A549 (cell line): ENCODE data around the gene LST1. TPM values are rescaled to one million over a fixed set of nuclear protein-coding genes. Genes with fewer than 3 reads are reported as not detected.

ENCODE experiments used
- ATAC-seq, 2 experiments: fragments of 200-7000 bp in 1 of 2; fragments of >200 bp in 1 of 2; cut with Nextera tagmentation in 1 of 2; cut with Tn5 transposase in 1 of 2; 3 replicates each; pipeline versions ENCODE4 v1.8.0 to v1.9.1; 2018 to 2020; ENCODE audit warnings: mild to moderate bottlenecking in 1 of 2, moderate library complexity in 1 of 2
- CTCF ChIA-PET: fragments of 300-600 bp; sonication (Branson Sonifier 250); formaldehyde crosslinking; extraction: SDS; loops from one replicate; lab custom pipeline; 2021; ENCODE audit warnings: antibody characterized with exemption, inconsistent platforms; lab: Yijun Ruan, JAX
- POLR2A ChIA-PET: fragments of 350-600 bp; formaldehyde crosslinking; extraction: SDS; loops from one replicate; lab custom pipeline; 2021; ENCODE audit warnings: antibody characterized with exemption, inconsistent platforms; lab: Yijun Ruan, JAX
- DNase-seq, 2 experiments: peaks; one replicate each; pipeline versions ENCODE4 v3.0.0 to v3.0.0-alpha.2; 2011 to 2016; ENCODE audit warnings: low read depth in 1 of 2, low spot score in 1 of 2
- FAIRE-seq: peaks from 2 replicates; lab custom pipeline; 2011; peaks lifted over from hg19 to GRCh38; lab: Jason Lieb, UNC
- H3K27ac ChIP-seq, 2 experiments: fragments of >200 bp; sonication (Bioruptor Twin); formaldehyde crosslinking; 3 replicates each; pipeline ENCODE4 v1.5.1; 2016 to 2017
- H3K4me1 ChIP-seq: fragments of >200 bp; sonication (Bioruptor Twin); formaldehyde crosslinking; 3 replicates; pipeline ENCODE4 v1.6.1; 2016
- H3K4me2 ChIP-seq: fragments of >200 bp; sonication (Bioruptor Twin); formaldehyde crosslinking; 3 replicates; pipeline ENCODE4 v1.6.1; 2016
- H3K4me3 ChIP-seq: fragments of >200 bp; sonication (Bioruptor Twin); formaldehyde crosslinking; 3 replicates; pipeline ENCODE4 v1.5.1; 2016
- H3K9me3 ChIP-seq: fragments of >200 bp; sonication (Bioruptor Twin); formaldehyde crosslinking; 3 replicates; pipeline ENCODE4 v1.6.1; 2016
- ATOH8 ChIP-seq: fragments of 250-450 bp; sonication (Bioruptor Pico); IDR thresholded peaks from 2 replicates; pipeline ENCODE4 v1.5.0; 2020; ENCODE audit warnings: low read depth, mild to moderate bottlenecking, moderate library complexity
- BCL3 ChIP-seq: fragments of >200 bp; sonication (Bioruptor Twin); formaldehyde crosslinking; IDR thresholded peaks from 3 replicates; pipeline ENCODE4 v1.6.1; 2016
- CBX8 ChIP-seq: fragments of 200-600 bp; sonication (generic); IDR thresholded peaks from 2 replicates; pipeline ENCODE4 v1.6.1; 2016
- CHD4 ChIP-seq: fragments of 200-600 bp; sonication (generic); IDR thresholded peaks from 2 replicates; pipeline ENCODE4 v1.6.1; 2016; ENCODE audit warnings: antibody characterized with exemption, mild to moderate bottlenecking, borderline replicate concordance
- ELK1 ChIP-seq: fragments of 150-350 bp; IDR thresholded peaks from 2 replicates; pipeline ENCODE4 v1.6.1; 2014; ENCODE audit warnings: low read depth, mild to moderate bottlenecking, low read length
- ESRRA ChIP-seq: fragments of 150-350 bp; IDR thresholded peaks from 2 replicates; pipeline ENCODE4 v1.6.1; 2014; ENCODE audit warnings: mild to moderate bottlenecking, low read length, borderline replicate concordance
- FOSB ChIP-seq: fragments of 250-450 bp; sonication (Bioruptor Pico); IDR thresholded peaks from 2 replicates; pipeline ENCODE4 v1.5.0; 2020; ENCODE audit warnings: mild to moderate bottlenecking, moderate library complexity
- FOXS1 ChIP-seq: fragments of 250-450 bp; sonication (Bioruptor Pico); IDR thresholded peaks from 2 replicates; pipeline ENCODE4 v1.5.0; 2020; ENCODE audit warnings: mild to moderate bottlenecking, moderate library complexity
- GATA3 ChIP-seq: IDR thresholded peaks from 2 replicates; pipeline ENCODE4 v1.6.1; 2012; ENCODE audit warnings: borderline replicate concordance
- HOXA7 ChIP-seq: fragments of 250-450 bp; sonication (Bioruptor Pico); IDR thresholded peaks from 2 replicates; pipeline ENCODE4 v1.5.0; 2020; ENCODE audit warnings: mild to moderate bottlenecking, moderate library complexity
- HOXB13 ChIP-seq: fragments of 250-450 bp; sonication (Bioruptor Pico); IDR thresholded peaks from 2 replicates; pipeline ENCODE4 v1.5.0; 2020; ENCODE audit warnings: low read depth, mild to moderate bottlenecking, moderate library complexity
- JUNB ChIP-seq: fragments of >200 bp; sonication (Bioruptor Twin); formaldehyde crosslinking; IDR thresholded peaks from 2 replicates; pipeline ENCODE4 v1.6.1; 2016
- MAFK ChIP-seq: fragments of 450-650 bp; IDR thresholded peaks from 2 replicates; pipeline ENCODE4 v1.6.1; 2014; ENCODE audit not compliant: partially characterized antibody
- PHF8 ChIP-seq: fragments of 200-600 bp; sonication (generic); IDR thresholded peaks from 2 replicates; pipeline ENCODE4 v1.6.1; 2016; ENCODE audit warnings: low read depth, mild to moderate bottlenecking, antibody characterized with exemption, moderate library complexity, borderline replicate concordance
- RAD21 ChIP-seq, 2 experiments: fragments of >200 bp in 1 of 2; sonication (Bioruptor Twin) in 1 of 2; formaldehyde crosslinking in 1 of 2; IDR thresholded peaks in 1 of 2; conservative IDR thresholded peaks in 1 of 2; 2 replicates in 1 of 2; 3 replicates in 1 of 2; pipeline ENCODE4 v1.6.1; 2012 to 2018; ENCODE audit warnings: inconsistent platforms in 1 of 2
- RARB ChIP-seq: fragments of 250-450 bp; sonication (Bioruptor Pico); IDR thresholded peaks from 2 replicates; pipeline ENCODE4 v1.8.0; 2021; ENCODE audit warnings: mild to moderate bottlenecking, moderate library complexity
- RCOR1 ChIP-seq: fragments of 150-350 bp; IDR thresholded peaks from 2 replicates; pipeline ENCODE4 v1.6.1; 2014; ENCODE audit warnings: antibody characterized with exemption, low read length, low read depth
- SREBF2 ChIP-seq: fragments of 450-650 bp; IDR thresholded peaks from 2 replicates; pipeline ENCODE4 v1.6.1; 2014; ENCODE audit warnings: mild to moderate bottlenecking, moderate library complexity
- TFCP2L1 ChIP-seq: fragments of 250-450 bp; sonication (Bioruptor Pico); IDR thresholded peaks from 2 replicates; pipeline ENCODE4 v1.5.0; 2021; ENCODE audit warnings: mild to moderate bottlenecking
- ZNF302 ChIP-seq: fragments of 250-450 bp; sonication (Bioruptor Pico); IDR thresholded peaks from 2 replicates; pipeline ENCODE4 v1.9.0; 2021; ENCODE audit warnings: inconsistent platforms, mild to moderate bottlenecking, moderate library complexity
- ZSCAN20 ChIP-seq: fragments of 250-450 bp; sonication (Bioruptor Pico); IDR thresholded peaks from 2 replicates; pipeline ENCODE4 v1.8.0; 2022; ENCODE audit warnings: mild to moderate bottlenecking, moderate library complexity
- WGBS: methylation state at CpG from one replicate; pipeline ENCODE4 v1.1.6; 2017; ENCODE audit errors: missing lambda C conversion rate; 5-methylcytosine and 5-hydroxymethylcytosine counted together
- polyA plus RNA-seq, 4 experiments: library from polyadenylated mRNA; depleted of rRNA in 3 of 4; stranded (reverse); fragments of >200 nt; fragmentation: RNase III in 1 of 4; extraction: RNeasy Plus Mini Kit Qiagen cat#74134 plus additional on column Dnase treatment in 1 of 4; gene quantifications; 2 replicates in 3 of 4; 3 replicates in 1 of 4; pipeline ENCODE4 v1.2.3, GENCODE V29; 2011 to 2017
- TF ChIP-seq, protein P1 (sequence below): fragments of 250-450 bp; sonication (Bioruptor Pico); IDR thresholded peaks from 2 replicates; pipeline ENCODE4 v1.5.0; 2021; ENCODE audit warnings: mild to moderate bottlenecking, moderate library complexity, borderline replicate concordance

LST1 gene
- polyA plus RNA-seq, 2 of the 4 experiments (the other 2 are of a cell fraction), result 0.19 to 0.26 TPM

DNA sequence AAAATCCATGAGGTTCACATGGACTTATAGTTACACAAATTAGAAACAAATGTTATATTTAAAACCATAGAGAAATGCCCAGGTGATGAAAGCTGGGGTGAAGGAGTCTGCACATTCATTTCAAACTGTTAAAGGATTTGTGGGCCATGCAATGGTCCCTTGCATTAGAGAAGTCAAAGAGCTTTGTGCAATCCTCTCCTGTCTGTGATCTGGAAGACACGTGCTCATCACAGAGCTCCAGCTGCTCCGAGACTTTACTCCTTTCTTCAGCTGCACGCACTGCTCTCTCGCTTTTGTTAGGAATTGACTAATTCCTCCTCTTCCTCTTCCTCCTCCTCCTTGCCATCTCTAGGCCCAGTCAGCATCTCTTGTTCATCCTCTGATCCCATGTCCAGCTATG, 24.9 kb downstream of the LST1 start:
- CTCF ChIA-PET, result interaction anchor here (0.5 to 3.0 kb wide), 6 partner anchors 12 to 597 kb away, joined by 3 to 28 read pairs (median 4); partner anchors contain the start of gene NCR3
- Histone ChIP-seq H3K4me3 (no peak overlapping the region), H3K9me3 (no peaks in the 10 kb centered on the region), H3K4me2 (no peak overlapping the region), H3K27ac (no peak overlapping the region), H3K4me1 (no peaks in the 10 kb centered on the region)
- TF ChIP-seq TFCP2L1 (CRISPR knock-in tag), result no peak
- TF ChIP-seq HOXA7, result no peak
- TF ChIP-seq ATOH8, result no peak
- TF ChIP-seq PHF8, result no peak
- no peak for TF ChIP-seq CHD4
- 83% methylated on average over 4 of the region's 4 CpGs for WGBS
- FAIRE-seq, result no peak
- POLR2A ChIA-PET, result no interaction called here
- no peak for ATAC-seq
- DNase-seq, result no peak

- no peak overlapping the region for H3K4me2 ChIP-seq
- POLR2A ChIA-PET, result no interaction called here
- CTCF ChIA-PET, result interaction anchor here (1.6 to 2.6 kb wide), 3 partner anchors 15 to 68 kb away, joined by 4 to 19 read pairs (median 5); partner anchors contain the start of gene ATP6V1G2
- no peak overlapping the region for H3K4me3 ChIP-seq
- H3K27ac ChIP-seq, result no peak overlapping the region
- 83% methylated on average over 8 of the region's 8 CpGs for WGBS
- H3K9me3 ChIP-seq, result no peaks in the 10 kb centered on the region
- ATAC-seq, result no peak
- no peak for DNase-seq
- TF ChIP-seq SREBF2, result no peak
- no peak for FAIRE-seq
- H3K4me1 ChIP-seq, result no peaks in the 10 kb centered on the region
Measured at GRCh38 chr6:31614075-31614619, 28.1 kb downstream of the LST1 start.

DNA sequence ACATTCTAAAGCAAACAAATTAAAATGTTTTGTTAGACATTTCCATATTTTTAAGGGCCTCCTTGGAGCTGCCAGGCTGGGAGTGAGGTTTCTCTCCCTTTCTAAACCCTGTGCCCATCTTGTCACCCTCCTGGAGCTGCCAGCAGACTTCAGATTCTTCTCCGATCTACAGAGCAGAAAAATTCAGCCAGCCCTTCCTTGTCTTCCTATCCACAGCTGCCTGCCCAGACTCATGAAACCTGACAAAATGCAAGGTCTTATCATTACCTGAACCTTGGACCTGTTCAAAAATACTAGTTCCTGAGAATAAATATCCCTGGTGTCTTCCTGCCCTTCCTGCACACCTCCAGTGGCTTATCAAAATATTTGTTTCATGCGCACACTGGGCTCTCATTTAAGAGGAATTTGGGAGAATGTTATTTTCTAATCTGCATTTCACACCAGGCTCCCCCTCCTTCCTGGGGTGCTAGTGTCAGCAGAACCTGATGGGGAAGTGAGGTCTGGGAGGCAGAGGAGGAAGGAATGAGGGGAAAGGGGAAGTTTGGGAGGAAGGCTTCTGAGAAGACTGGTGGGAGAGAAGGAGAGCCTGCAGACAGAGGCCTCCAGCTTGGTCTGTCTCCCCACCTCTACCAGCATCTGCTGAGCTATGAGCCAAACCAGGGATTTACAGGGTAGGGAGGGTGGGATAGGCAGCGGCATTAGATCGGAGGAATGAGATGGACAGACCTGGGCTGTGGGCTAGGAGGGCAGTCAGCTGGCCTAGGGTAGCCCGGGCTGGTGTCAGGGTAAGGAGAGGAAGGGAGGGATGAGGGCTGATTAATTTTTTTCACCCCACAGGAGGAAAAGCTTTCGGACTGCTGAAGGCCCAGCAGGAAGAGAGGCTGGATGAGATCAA, 28.9 kb downstream of the LST1 start, which contains the start of gene AIF1:
TSS of gene AIF1 (plus strand) at position 551 of the 895 bp plus-strand sequence. CDS start at position 647, 96 bp downstream.
- CTCF ChIA-PET, result interaction anchor here (0.9 to 2.6 kb wide), 3 partner anchors 16 to 69 kb away, joined by 4 to 19 read pairs (median 5); partner anchors contain the start of gene ATP6V1G2
- WGBS, result 81% methylated on average over 6 of the region's 6 CpGs
- ATAC-seq (no peak), DNase-seq (no peak), FAIRE-seq (no peak)
- TF ChIP-seq SREBF2 (no peak), ZSCAN20 (CRISPR knock-in tag) (no peak), JUNB (no peak), FOXS1 (CRISPR knock-in tag) (no peak), RAD21 (conservative IDR thresholded peaks at IDR 0.05 in 1 of 2, IDR thresholded peaks at IDR 0.05 in 1 of 2) (no peak), ZNF302 (CRISPR knock-in tag) (no peak), MAFK (no peak), FOSB (CRISPR knock-in tag) (no peak), ELK1 (no peak), GATA3 (no peak), RCOR1 (no peak), ESRRA (no peak), HOXB13 (CRISPR knock-in tag) (no peak), RARB (CRISPR knock-in tag) (no peak), CBX8 (no peak), CHD4 (no peak), BCL3 (no peak)
- TF ChIP-seq, protein P1, sequence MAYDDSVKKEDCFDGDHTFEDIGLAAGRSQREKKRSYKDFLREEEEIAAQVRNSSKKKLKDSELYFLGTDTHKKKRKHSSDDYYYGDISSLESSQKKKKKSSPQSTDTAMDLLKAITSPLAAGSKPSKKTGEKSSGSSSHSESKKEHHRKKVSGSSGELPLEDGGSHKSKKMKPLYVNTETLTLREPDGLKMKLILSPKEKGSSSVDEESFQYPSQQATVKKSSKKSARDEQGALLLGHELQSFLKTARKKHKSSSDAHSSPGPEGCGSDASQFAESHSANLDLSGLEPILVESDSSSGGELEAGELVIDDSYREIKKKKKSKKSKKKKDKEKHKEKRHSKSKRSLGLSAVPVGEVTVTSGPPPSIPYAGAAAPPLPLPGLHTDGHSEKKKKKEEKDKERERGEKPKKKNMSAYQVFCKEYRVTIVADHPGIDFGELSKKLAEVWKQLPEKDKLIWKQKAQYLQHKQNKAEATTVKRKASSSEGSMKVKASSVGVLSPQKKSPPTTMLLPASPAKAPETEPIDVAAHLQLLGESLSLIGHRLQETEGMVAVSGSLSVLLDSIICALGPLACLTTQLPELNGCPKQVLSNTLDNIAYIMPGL (CRISPR knock-in tag), result no peak
- POLR2A ChIA-PET, result no interaction called here
- H3K4me2 ChIP-seq, result no peak within 1 kb of the TSS
- H3K4me3 ChIP-seq, result no peak within 1 kb of the TSS
- peaks cover 4% of the 10 kb centered on the region; the same call in 2 of the 3 replicates for H3K4me1 ChIP-seq
- H3K27ac ChIP-seq, result no peak within 1 kb of the TSS
- no peaks in the 10 kb centered on the region for H3K9me3 ChIP-seq
